Neural crest cell (in vitro differentiated cells): ENCODE data around the gene SNX19. TPM values are rescaled to one million over a fixed set of nuclear protein-coding genes. Genes with fewer than 3 reads are reported as not detected.
"Not testable (repeated sequence)": the region's sequence is repeated elsewhere in the genome, so short reads cannot be mapped to it uniquely, and the experiment has no call there.

ENCODE experiments used
- DNase-seq: peaks from one replicate; pipeline ENCODE4 v3.0.0; 2021; ENCODE audit warnings: low read depth, mixed read lengths, low spot score
- H3K27ac Mint-ChIP-seq: one replicate; pipeline ENCODE4 v1.8.0; 2021; ENCODE audit warnings: mild to moderate bottlenecking, mixed read lengths; ENCODE audit not compliant: unreplicated experiment
- H3K27me3 Mint-ChIP-seq: 2 replicates; pipeline ENCODE4 v1.8.0; 2021; ENCODE audit warnings: low read depth, mild to moderate bottlenecking, mixed read lengths
- H3K36me3 Mint-ChIP-seq: 2 replicates; pipeline ENCODE4 v1.8.0; 2021; ENCODE audit warnings: low read depth, mild to moderate bottlenecking, mixed read lengths
- H3K4me1 Mint-ChIP-seq: 2 replicates; pipeline ENCODE4 v1.8.0; 2021; ENCODE audit warnings: mixed read lengths
- H3K4me3 Mint-ChIP-seq: one replicate; pipeline ENCODE4 v1.8.0; 2021; ENCODE audit warnings: mild to moderate bottlenecking, mixed read lengths
- H3K9me3 Mint-ChIP-seq: 2 replicates; pipeline ENCODE4 v1.8.0; 2021; ENCODE audit warnings: mixed read lengths
- CTCF ChIP-seq: fragments of 200-600 bp; sonication (generic); conservative IDR thresholded peaks from 2 replicates; pipeline ENCODE4 v1.5.0; 2021; ENCODE audit warnings: antibody characterized with exemption, mild to moderate bottlenecking
- total RNA-seq: library from RNA; stranded (reverse); gene quantifications from 2 replicates; pipeline ENCODE4 v1.2.1, GENCODE V29; 2021

Gene SNX19
- total RNA-seq, 1 donor from 2014 or later, result 45.0 TPM

- no peaks in the 10 kb centered on the region for H3K9me3 Mint-ChIP-seq
- H3K36me3 Mint-ChIP-seq, result no peaks in the 10 kb centered on the region
- no peak for DNase-seq
- H3K27me3 Mint-ChIP-seq, result peaks cover 2% of the 10 kb centered on the region
- no peaks in the 10 kb centered on the region for H3K4me1 Mint-ChIP-seq
- H3K4me3 Mint-ChIP-seq, result no peak overlapping the region
- TF ChIP-seq CTCF, result no peak
- H3K27ac Mint-ChIP-seq, result no peak overlapping the region
Measured at GRCh38 chr11:130945896-130946295, 29.6 kb upstream of the SNX19 start.

- no peak overlapping the region for H3K27ac Mint-ChIP-seq
- H3K4me3 Mint-ChIP-seq, result no peak overlapping the region
- H3K36me3 Mint-ChIP-seq, result no peaks in the 10 kb centered on the region
Measured at GRCh38 chr11:130940706-130941105, 24.4 kb upstream of the SNX19 start.

GRCh38 chr11:130937051-130937450 lies 20.8 kb upstream of the SNX19 start:
- no peak for DNase-seq
- Mint-ChIP-seq H3K36me3 (no peaks in the 10 kb centered on the region), H3K9me3 (no peaks in the 10 kb centered on the region), H3K4me1 (no peaks in the 10 kb centered on the region), H3K4me3 (no peak overlapping the region), H3K27me3 (peaks cover 6% of the 10 kb centered on the region), H3K27ac (no peak overlapping the region)
- no peak for TF ChIP-seq CTCF

More at GRCh38 chr11:130940706-130941105, 24.4 kb upstream of the SNX19 start:
- no peaks in the 10 kb centered on the region for H3K4me1 Mint-ChIP-seq
- DNase-seq, result no peak
- peaks cover 6% of the 10 kb centered on the region for H3K27me3 Mint-ChIP-seq
- no peaks in the 10 kb centered on the region for H3K9me3 Mint-ChIP-seq
- TF ChIP-seq CTCF, result no peak

GRCh38 chr11:130932086-130932712 lies 15.9 kb upstream of the SNX19 start:
- Mint-ChIP-seq H3K36me3 (no peaks in the 10 kb centered on the region), H3K4me3 (no peak overlapping the region), H3K27me3 (no peaks in the 10 kb centered on the region), H3K4me1 (no peaks in the 10 kb centered on the region), H3K9me3 (no peaks in the 10 kb centered on the region), H3K27ac (no peak overlapping the region)
- TF ChIP-seq CTCF, result no peak
- DNase-seq, result no peak

- H3K4me3 Mint-ChIP-seq, result no peak overlapping the region
- peaks cover 18% of the 10 kb centered on the region for H3K27me3 Mint-ChIP-seq
- no peaks in the 10 kb centered on the region for H3K36me3 Mint-ChIP-seq
- H3K4me1 Mint-ChIP-seq, result no peaks in the 10 kb centered on the region
- no peaks in the 10 kb centered on the region for H3K9me3 Mint-ChIP-seq
- no peak for DNase-seq
- no peak overlapping the region for H3K27ac Mint-ChIP-seq
- no peak for TF ChIP-seq CTCF
Measured at GRCh38 chr11:130924750-130925149, 8.5 kb upstream of the SNX19 start.

GRCh38 chr11:130920612-130921011 lies 4.3 kb upstream of the SNX19 start:
- not testable (repeated sequence) for H3K4me1 Mint-ChIP-seq, H3K36me3 Mint-ChIP-seq, DNase-seq, H3K4me3 Mint-ChIP-seq, H3K9me3 Mint-ChIP-seq, H3K27ac Mint-ChIP-seq
- peaks cover 18% of the 10 kb centered on the region for H3K27me3 Mint-ChIP-seq
